ENCODE results near the gene MRPL43. TPM values are rescaled to one million over a fixed set of nuclear protein-coding genes. Genes with fewer than 3 reads are reported as not detected.

Gene MRPL43
- total and polyA plus RNA-seq, 9 donors, result 61.0 to 94.4 (median 68.0) TPM

GRCh38 chr10:101005361-101005760 is 18.1 kb upstream of the MRPL43 start:
- H3K27ac ChIP-seq (ENCODE audit: low read length), result peak overlapping the region; percentile 81
- H3K4me3 ChIP-seq (ENCODE audit: low read length), result no peak overlapping the region
- peaks cover 56% of the 10 kb centered on the region for H3K36me3 ChIP-seq (ENCODE audit: control insufficient read depth, insufficient read depth, low read length)
- DNase-seq, result no peak
- peaks cover 79% of the 10 kb centered on the region for H3K4me1 ChIP-seq (ENCODE audit: control insufficient read depth, insufficient read depth, low read length)
- no peaks in the 10 kb centered on the region for H3K27me3 ChIP-seq (ENCODE audit: control insufficient read depth, insufficient read depth, low read length)
- H3K9me3 ChIP-seq (replicated peaks; ENCODE audit: control insufficient read depth, low read depth, low read length), result no peaks in the 10 kb centered on the region
- 84% methylated on average over 19 of the region's 23 CpGs for WGBS (ENCODE audit: insufficient coverage)

- Histone ChIP-seq H3K27me3 (ENCODE audit: control insufficient read depth, insufficient read depth, low read length) (no peaks in the 10 kb centered on the region), H3K36me3 (ENCODE audit: control insufficient read depth, insufficient read depth, low read length) (peaks cover 56% of the 10 kb centered on the region), H3K4me3 (ENCODE audit: low read length) (no peak overlapping the region), H3K4me1 (ENCODE audit: control insufficient read depth, insufficient read depth, low read length) (peaks cover 77% of the 10 kb centered on the region), H3K27ac (ENCODE audit: low read length) (no peak overlapping the region), H3K9me3 (replicated peaks; ENCODE audit: control insufficient read depth, low read depth, low read length) (no peaks in the 10 kb centered on the region)
- no peak for DNase-seq
- WGBS (ENCODE audit: insufficient coverage), result 85% methylated on average over 17 of the region's 18 CpGs
These were observed 16.4 kb upstream of the MRPL43 start for GRCh38 chr10:101003639-101004206.

GRCh38 chr10:101002456-101002855 is 15.2 kb upstream of the MRPL43 start:
- H3K4me3 ChIP-seq (ENCODE audit: low read length), result no peak overlapping the region
- peaks cover 79% of the 10 kb centered on the region for H3K4me1 ChIP-seq (ENCODE audit: control insufficient read depth, insufficient read depth, low read length)
- peaks cover 54% of the 10 kb centered on the region for H3K36me3 ChIP-seq (ENCODE audit: control insufficient read depth, insufficient read depth, low read length)
- no peaks in the 10 kb centered on the region for H3K9me3 ChIP-seq (replicated peaks; ENCODE audit: control insufficient read depth, low read depth, low read length)
- DNase-seq, result no peak
- H3K27ac ChIP-seq (ENCODE audit: low read length), result peak overlapping the region; percentile 98
- WGBS (ENCODE audit: insufficient coverage), result 84% methylated on average over 9 of the region's 11 CpGs
- H3K27me3 ChIP-seq (ENCODE audit: control insufficient read depth, insufficient read depth, low read length), result no peaks in the 10 kb centered on the region

GRCh38 chr10:101001659-101002035 is 14.3 kb upstream of the MRPL43 start:
- H3K27ac ChIP-seq (ENCODE audit: low read length), result peak overlapping the region; percentile 98
- H3K27me3 ChIP-seq (ENCODE audit: control insufficient read depth, insufficient read depth, low read length), result no peaks in the 10 kb centered on the region
- no peak for DNase-seq
- H3K36me3 ChIP-seq (ENCODE audit: control insufficient read depth, insufficient read depth, low read length), result peaks cover 46% of the 10 kb centered on the region
- peak overlapping the region; percentile 67 for H3K4me3 ChIP-seq (ENCODE audit: low read length)
- H3K9me3 ChIP-seq (replicated peaks; ENCODE audit: control insufficient read depth, low read depth, low read length), result no peaks in the 10 kb centered on the region
- peaks cover 78% of the 10 kb centered on the region for H3K4me1 ChIP-seq (ENCODE audit: control insufficient read depth, insufficient read depth, low read length)
- WGBS (ENCODE audit: insufficient coverage), result 21% methylated on average over 4 of the region's 5 CpGs

- Histone ChIP-seq H3K27ac (ENCODE audit: low read length) (peak overlapping the region; percentile 98), H3K4me1 (ENCODE audit: control insufficient read depth, insufficient read depth, low read length) (peaks cover 77% of the 10 kb centered on the region), H3K9me3 (replicated peaks; ENCODE audit: control insufficient read depth, low read depth, low read length) (no peaks in the 10 kb centered on the region), H3K4me3 (ENCODE audit: low read length) (peak overlapping the region; percentile 67), H3K36me3 (ENCODE audit: control insufficient read depth, insufficient read depth, low read length) (peaks cover 40% of the 10 kb centered on the region), H3K27me3 (ENCODE audit: control insufficient read depth, insufficient read depth, low read length) (no peaks in the 10 kb centered on the region)
- 9% methylated on average over 8 of the region's 12 CpGs for WGBS (ENCODE audit: insufficient coverage)
- DNase-seq, result peak; percentile 98
These were observed 13.8 kb upstream of the MRPL43 start for GRCh38 chr10:101000915-101001658.

GRCh38 chr10:101000127-101000914 is 13.0 kb upstream of the MRPL43 start:
- Histone ChIP-seq H3K9me3 (replicated peaks; ENCODE audit: control insufficient read depth, low read depth, low read length) (no peaks in the 10 kb centered on the region), H3K27ac (ENCODE audit: low read length) (peak overlapping the region; percentile 98), H3K27me3 (ENCODE audit: control insufficient read depth, insufficient read depth, low read length) (no peaks in the 10 kb centered on the region), H3K36me3 (ENCODE audit: control insufficient read depth, insufficient read depth, low read length) (peaks cover 33% of the 10 kb centered on the region), H3K4me3 (ENCODE audit: low read length) (peak overlapping the region; percentile 67), H3K4me1 (ENCODE audit: control insufficient read depth, insufficient read depth, low read length) (peaks cover 70% of the 10 kb centered on the region)
- 1% methylated on average over 7 of the region's 19 CpGs for WGBS (ENCODE audit: insufficient coverage)
- peak; percentile 66 for DNase-seq

GRCh38 chr10:100999742-101000126 is 12.4 kb upstream of the MRPL43 start, which contains the start of gene LZTS2:
Gene LZTS2, plus strand, starts transcription at chr10:100999808. Its CDS starts 2,731 bp downstream, at chr10:101002539.
- H3K27me3 ChIP-seq (ENCODE audit: control insufficient read depth, insufficient read depth, low read length), result no peaks in the 10 kb centered on the region
- H3K27ac ChIP-seq (ENCODE audit: low read length), result peak within 1 kb of the TSS; percentile 99
- H3K9me3 ChIP-seq (replicated peaks; ENCODE audit: control insufficient read depth, low read depth, low read length), result no peaks in the 10 kb centered on the region
- WGBS (ENCODE audit: insufficient coverage), result under 1% methylated on average over 40 of the region's 44 CpGs
- peak within 1 kb of the TSS; percentile 77 for H3K4me3 ChIP-seq (ENCODE audit: low read length)
- DNase-seq, result peak; percentile 60
- H3K4me1 ChIP-seq (ENCODE audit: control insufficient read depth, insufficient read depth, low read length), result peaks cover 65% of the 10 kb centered on the region
- peaks cover 28% of the 10 kb centered on the region for H3K36me3 ChIP-seq (ENCODE audit: control insufficient read depth, insufficient read depth, low read length)

GRCh38 chr10:100998991-100999741 is 11.9 kb upstream of the MRPL43 start:
- peak overlapping the region; percentile 99 for H3K27ac ChIP-seq (ENCODE audit: low read length)
- peak; percentile 95 for DNase-seq
- H3K4me1 ChIP-seq (ENCODE audit: control insufficient read depth, insufficient read depth, low read length), result peaks cover 67% of the 10 kb centered on the region
- no peaks in the 10 kb centered on the region for H3K9me3 ChIP-seq (replicated peaks; ENCODE audit: control insufficient read depth, low read depth, low read length)
- H3K36me3 ChIP-seq (ENCODE audit: control insufficient read depth, insufficient read depth, low read length), result peaks cover 27% of the 10 kb centered on the region
- under 1% methylated on average over 77 of the region's 83 CpGs for WGBS (ENCODE audit: insufficient coverage)
- peak overlapping the region; percentile 77 for H3K4me3 ChIP-seq (ENCODE audit: low read length)
- no peaks in the 10 kb centered on the region for H3K27me3 ChIP-seq (ENCODE audit: control insufficient read depth, insufficient read depth, low read length)

- no peaks in the 10 kb centered on the region for H3K9me3 ChIP-seq (replicated peaks; ENCODE audit: control insufficient read depth, low read depth, low read length)
- peak overlapping the region; percentile 99 for H3K27ac ChIP-seq (ENCODE audit: low read length)
- peaks cover 26% of the 10 kb centered on the region for H3K36me3 ChIP-seq (ENCODE audit: control insufficient read depth, insufficient read depth, low read length)
- peak overlapping the region; percentile 77 for H3K4me3 ChIP-seq (ENCODE audit: low read length)
- DNase-seq, result peak; percentile 95
- 6% methylated on average over 20 of the region's 25 CpGs for WGBS (ENCODE audit: insufficient coverage)
- H3K4me1 ChIP-seq (ENCODE audit: control insufficient read depth, insufficient read depth, low read length), result peaks cover 59% of the 10 kb centered on the region
- H3K27me3 ChIP-seq (ENCODE audit: control insufficient read depth, insufficient read depth, low read length), result no peaks in the 10 kb centered on the region
These were observed 11.1 kb upstream of the MRPL43 start for GRCh38 chr10:100998183-100998990.
